ENCODE data around the gene BHLHA9.
"Not testable (repeated sequence)": the region's sequence is repeated elsewhere in the genome, so short reads cannot be mapped to it uniquely, and the experiment has no call there.

The BHLHA9 gene

DNA sequence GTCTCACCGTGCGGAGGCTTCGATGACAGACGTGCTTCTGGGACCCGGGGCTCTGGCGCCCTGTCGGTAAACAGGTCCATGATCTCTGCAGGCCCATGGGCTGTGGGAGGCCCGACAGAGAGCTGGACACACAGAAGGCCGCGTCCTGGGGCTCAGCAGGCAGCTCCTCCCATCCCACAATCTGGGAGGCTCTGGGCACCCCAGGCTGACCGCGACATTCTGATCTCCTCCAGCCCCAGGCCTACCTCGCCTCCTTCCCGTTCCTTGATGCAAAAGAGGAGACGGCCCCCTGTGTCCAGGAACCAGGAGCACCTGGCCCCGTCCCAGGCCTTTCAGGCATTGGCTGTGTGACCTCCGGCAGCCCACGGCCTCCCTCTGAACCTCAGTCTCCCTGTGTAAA lies 32.5 kb downstream of the BHLHA9 start:
- DNase-seq = no peak

DNA sequence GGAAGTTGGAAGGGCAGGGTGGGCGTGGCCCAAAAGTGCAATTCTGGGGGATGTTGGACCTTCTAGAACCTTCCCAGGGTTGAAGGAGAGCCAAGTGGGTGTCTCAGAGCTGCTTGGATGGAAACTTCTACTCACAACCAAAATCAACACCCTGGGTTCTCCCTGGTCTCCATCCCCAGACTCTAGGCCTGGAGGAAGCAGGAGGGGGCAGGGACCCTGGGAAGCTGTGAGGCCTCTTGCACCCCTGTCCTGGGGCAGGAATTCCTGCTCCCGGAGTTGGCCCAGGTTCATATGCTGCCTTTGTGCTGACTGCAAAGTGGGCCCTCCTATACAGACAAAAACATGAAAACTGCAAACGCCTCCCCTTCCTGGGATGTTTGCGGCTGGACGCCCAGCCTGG lies 34.3 kb downstream of the BHLHA9 start:
- DNase-seq = no peak

- DNase-seq = no peak
Measured at GRCh38 chr17:1304962-1305563, 34.8 kb downstream of the BHLHA9 start.

- DNase-seq = not testable (repeated sequence)
Measured at GRCh38 chr17:1307829-1308228, 37.6 kb downstream of the BHLHA9 start.

DNA sequence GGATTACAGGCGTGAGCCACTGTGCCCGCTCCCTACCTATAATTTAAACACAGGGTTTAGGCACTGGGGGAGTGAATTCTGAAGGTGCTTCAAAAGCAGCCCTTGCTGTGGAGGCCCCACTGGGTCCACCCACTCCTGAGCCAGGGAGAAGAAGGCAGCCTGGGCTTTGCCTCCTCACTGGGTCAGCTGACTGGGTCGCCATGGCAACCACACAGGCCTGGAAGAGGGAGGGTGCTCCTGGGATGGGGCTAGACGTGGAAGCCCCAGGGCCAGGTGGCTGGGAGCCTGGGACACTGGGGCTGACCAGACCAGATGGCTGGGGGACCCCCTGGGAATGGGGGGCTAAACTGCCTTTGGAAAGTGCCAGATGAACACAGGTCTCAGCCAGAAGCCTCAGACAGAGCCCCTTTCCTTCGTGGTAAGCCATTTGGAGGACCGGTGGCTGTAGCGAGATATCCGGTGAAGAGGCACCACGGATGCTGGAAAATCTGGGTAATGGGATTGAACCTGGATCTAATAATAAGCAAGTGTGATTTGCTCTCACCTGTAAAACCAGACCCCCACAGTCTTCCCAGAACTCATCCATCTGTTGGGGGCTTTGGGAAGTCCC lies 42.1 kb downstream of the BHLHA9 start:
- DNase-seq = peak; percentile 8

DNA sequence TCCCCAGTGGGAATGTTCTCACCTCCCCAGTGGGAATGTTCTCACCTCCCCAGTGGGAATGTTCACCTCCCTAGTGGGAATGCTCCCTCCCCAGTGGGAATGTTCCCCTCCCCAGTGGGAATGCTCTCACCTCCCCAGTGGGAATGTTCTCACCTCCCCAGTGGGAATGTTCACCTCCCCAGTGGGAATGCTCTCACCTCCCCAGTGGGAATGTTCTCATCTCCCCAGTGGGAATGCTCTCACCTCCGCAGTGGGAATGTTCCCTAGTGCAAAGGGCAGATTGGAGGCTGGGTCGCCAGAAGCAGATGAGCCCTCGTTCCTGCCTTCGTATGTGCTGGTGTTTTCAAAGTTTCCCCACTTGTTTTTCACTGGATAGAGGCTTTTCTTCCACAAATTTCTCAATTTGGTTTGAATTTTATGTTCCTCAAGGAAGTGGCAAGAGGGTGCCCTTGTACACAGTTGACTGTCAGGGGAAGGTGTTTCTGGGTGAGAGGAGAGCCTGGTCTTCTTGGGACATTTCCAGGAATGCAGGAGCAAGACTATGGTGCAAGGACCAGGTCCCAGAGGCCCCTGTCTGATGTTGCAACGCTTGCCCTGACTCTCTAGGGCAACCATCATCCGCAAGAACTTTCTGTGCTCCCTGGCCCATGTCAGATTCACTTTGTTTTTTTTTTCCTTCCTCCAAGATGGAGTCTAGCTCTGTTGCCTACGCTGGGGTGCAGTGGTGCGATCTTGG lies 43.2 kb downstream of the BHLHA9 start:
- no peak for DNase-seq

DNA sequence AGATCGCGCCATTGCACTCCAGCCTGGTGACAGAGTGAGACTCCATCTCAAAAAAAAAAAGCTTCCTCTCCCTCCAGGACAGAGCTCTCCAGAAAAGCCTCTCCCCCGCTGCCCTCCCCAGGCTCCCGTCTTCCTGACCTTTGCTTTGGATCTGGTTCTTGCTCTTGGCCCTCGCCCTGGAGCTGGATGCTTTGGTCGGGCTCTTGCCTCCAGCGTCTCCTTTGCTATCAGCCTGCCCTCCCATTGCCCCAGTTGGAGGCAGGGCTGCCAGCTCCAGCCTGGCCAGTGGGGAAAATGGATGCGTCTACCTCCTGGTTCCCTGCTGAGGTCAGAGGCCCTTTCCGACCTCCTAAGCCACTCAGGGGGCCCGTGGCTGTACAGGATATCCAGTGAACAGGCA lies 45.2 kb downstream of the BHLHA9 start:
- DNase-seq = no peak

GRCh38 chr17:1315891-1316403 lies 45.7 kb downstream of the BHLHA9 start:
- no peak for DNase-seq
